Body of pancreas (tissue), 4 donors: ENCODE results near the gene CDH4. TPM values are rescaled to one million over a fixed set of nuclear protein-coding genes. Genes with fewer than 3 reads are reported as not detected.

Source experiments
- ATAC-seq: fragments of 150-250 bp; one replicate; pipeline ENCODE4 v1.9.1; 2016
- DNase-seq, 4 donors: peaks; one replicate each; pipeline ENCODE4 v3.0.0-alpha.2; 2019
- H3K27ac ChIP-seq, 4 donors: fragments of 200-600 bp; sonication (generic); 1 replicate in 3 of 4; 2 replicates in 1 of 4; pipeline versions ENCODE4 v1.5.1 to v1.6.1; 2016 to 2019; ENCODE audit warnings: mild to moderate bottlenecking in 1 of 4, mixed read lengths in 1 of 4, moderate library complexity in 1 of 4
- H3K27me3 ChIP-seq, 2 donors: fragments of 200-600 bp; sonication (generic); one replicate each; pipeline ENCODE4 v1.6.0; 2016; ENCODE audit warnings: mild to moderate bottlenecking in 1 of 2
- H3K36me3 ChIP-seq, 2 donors: fragments of 200-600 bp; sonication (generic); replicated peaks in 1 of 2; 2 replicates each; pipeline ENCODE4 v1.5.1; 2016; ENCODE audit warnings: low read depth in 2 of 2; ENCODE audit not compliant: insufficient read depth in 1 of 2
- H3K4me1 ChIP-seq: fragments of 200-600 bp; sonication (generic); one replicate; pipeline ENCODE4 v1.6.0; 2016
- H3K4me3 ChIP-seq, 2 donors: fragments of 200-600 bp; sonication (generic); 1 replicate in 1 of 2; 2 replicates in 1 of 2; pipeline ENCODE4 v1.5.1; 2016 to 2019
- H3K9me3 ChIP-seq, 3 donors: fragments of 200-600 bp; sonication (generic); 1 replicate in 2 of 3; 2 replicates in 1 of 3; pipeline ENCODE4 v1.5.1; 2016
- POLR2A ChIP-seq, 3 donors: fragments of 450-650 bp; IDR thresholded peaks; one replicate each; pipeline ENCODE4 v1.6.1; 2016; ENCODE audit warnings: antibody characterized with exemption in 3 of 3, mild to moderate bottlenecking in 2 of 3
- WGBS, 2 donors: methylation state at CpG; one replicate each; pipeline ENCODE4 v1.1.5; 2017; 5-methylcytosine and 5-hydroxymethylcytosine counted together
- intact Hi-C: fragments of 100-400 bp; cut with DNase I; formaldehyde crosslinking; loops from one replicate; pipeline ENCODE4 v1.15.1; 2023
- total RNA-seq, 2 donors: library from RNA; depleted of rRNA; stranded (reverse); fragments of >200 nt; gene quantifications; one replicate each; pipeline ENCODE4 v1.1.0, GENCODE V29; 2016
- TF ChIP-seq, protein P1 (sequence below), 7 experiments: fragments of 450-650 bp in 4 of 7; fragments of 200-600 bp in 3 of 7; sonication (generic) in 3 of 7; IDR thresholded peaks; one replicate each; pipeline ENCODE4 v1.5.1; 2016 to 2019; ENCODE audit warnings: antibody characterized with exemption in 7 of 7

Gene CDH4
- total RNA-seq, 2 donors from 2014 or later = 0.33 to 0.52 TPM

DNA sequence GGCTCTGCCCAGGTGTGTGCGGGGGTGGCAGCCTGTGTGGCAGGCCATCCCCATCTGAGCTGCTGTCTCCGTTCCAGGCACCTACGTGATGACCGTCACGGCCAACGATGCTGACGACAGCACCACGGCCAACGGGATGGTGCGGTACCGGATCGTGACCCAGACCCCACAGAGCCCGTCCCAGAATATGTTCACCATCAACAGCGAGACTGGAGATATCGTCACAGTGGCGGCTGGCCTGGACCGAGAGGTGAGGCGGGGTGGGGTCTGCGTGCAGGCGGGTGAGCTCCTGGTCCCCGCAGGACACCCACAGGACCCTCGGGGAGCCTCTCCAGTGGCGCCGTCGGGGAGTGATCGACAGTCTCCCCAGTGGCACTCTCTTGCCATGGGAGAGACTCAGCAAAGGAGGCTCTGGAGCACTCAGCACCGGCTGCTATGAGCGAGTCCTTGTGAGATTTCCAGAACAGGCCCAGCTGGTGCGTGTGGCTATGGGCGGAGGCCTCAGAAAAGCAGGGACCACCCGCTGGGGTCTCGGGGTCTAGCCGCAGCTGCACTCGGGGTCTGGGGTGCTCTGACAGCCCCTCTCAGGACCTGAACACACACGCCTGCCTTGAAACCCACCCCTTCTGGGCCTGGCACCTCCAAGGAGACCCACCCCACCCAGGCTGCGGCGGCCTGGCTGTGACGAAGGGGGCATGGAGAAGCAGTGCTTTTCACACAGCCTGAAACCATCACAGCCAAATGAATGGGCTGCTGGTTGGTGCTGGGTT lies 621.8 kb downstream of the CDH4 start:
- no peak overlapping the region for H3K27ac ChIP-seq
- no peaks in the 10 kb centered on the region for H3K36me3 ChIP-seq
- 86 to 90% methylated on average over 4 to 31 of the region's 38 CpGs for WGBS, 2 donors
- H3K9me3 ChIP-seq = no peaks in the 10 kb centered on the region
- H3K27me3 ChIP-seq = no peaks in the 10 kb centered on the region
- TF ChIP-seq POLR2A (IDR thresholded peaks at IDR 0.05) = no peak
- TF ChIP-seq, protein P1, sequence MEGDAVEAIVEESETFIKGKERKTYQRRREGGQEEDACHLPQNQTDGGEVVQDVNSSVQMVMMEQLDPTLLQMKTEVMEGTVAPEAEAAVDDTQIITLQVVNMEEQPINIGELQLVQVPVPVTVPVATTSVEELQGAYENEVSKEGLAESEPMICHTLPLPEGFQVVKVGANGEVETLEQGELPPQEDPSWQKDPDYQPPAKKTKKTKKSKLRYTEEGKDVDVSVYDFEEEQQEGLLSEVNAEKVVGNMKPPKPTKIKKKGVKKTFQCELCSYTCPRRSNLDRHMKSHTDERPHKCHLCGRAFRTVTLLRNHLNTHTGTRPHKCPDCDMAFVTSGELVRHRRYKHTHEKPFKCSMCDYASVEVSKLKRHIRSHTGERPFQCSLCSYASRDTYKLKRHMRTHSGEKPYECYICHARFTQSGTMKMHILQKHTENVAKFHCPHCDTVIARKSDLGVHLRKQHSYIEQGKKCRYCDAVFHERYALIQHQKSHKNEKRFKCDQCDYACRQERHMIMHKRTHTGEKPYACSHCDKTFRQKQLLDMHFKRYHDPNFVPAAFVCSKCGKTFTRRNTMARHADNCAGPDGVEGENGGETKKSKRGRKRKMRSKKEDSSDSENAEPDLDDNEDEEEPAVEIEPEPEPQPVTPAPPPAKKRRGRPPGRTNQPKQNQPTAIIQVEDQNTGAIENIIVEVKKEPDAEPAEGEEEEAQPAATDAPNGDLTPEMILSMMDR (IDR thresholded peaks at IDR 0.05) = no peak
- no peak for ATAC-seq
- no peaks in the 10 kb centered on the region for H3K4me1 ChIP-seq
- H3K4me3 ChIP-seq = no peak overlapping the region
- no peak for DNase-seq
- intact Hi-C loops = no loop called here

DNA sequence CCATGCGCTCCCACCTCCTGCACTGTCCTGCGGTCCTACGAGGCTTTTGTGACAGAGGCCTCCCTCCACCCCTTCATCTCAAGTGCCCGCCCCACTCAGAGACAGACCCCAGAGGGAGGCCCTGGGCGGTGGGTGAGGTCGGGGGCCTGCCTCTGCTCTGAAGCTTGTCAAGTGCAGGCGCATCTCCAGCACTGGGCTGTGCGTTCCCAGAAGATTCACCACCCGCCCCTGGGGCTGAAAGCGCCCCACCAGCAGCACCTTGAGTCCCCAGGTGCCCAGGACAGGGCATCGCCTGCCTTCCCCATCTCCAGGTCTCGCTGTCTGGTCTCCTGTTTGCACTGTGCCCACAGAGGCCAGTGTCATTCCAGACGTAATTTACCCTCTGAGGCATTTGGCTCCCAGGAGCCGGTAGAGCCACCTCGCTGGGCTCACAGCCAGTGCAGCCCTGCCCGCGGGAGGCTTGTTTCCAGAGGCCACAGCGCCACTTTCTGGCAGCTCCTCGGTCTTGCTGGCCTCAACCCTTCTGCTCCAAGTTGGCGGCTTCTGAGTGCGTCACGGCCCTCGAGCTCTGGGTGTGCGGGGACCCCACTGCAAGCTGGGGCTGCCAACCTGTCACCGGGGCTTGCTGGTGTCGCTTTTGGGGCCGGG lies 622.5 kb downstream of the CDH4 start:
- Histone ChIP-seq H3K36me3 (no peaks in the 10 kb centered on the region), H3K9me3 (no peaks in the 10 kb centered on the region), H3K27me3 (no peaks in the 10 kb centered on the region), H3K27ac (no peak overlapping the region), H3K4me1 (no peaks in the 10 kb centered on the region), H3K4me3 (no peak overlapping the region)
- 46 to 51% methylated on average over 15 to 27 of the region's 27 CpGs for WGBS, 2 donors
- intact Hi-C loops = no loop called here
- DNase-seq = peak in 2 of 4 donors; percentile 4 to 19
- no peak for ATAC-seq
- TF ChIP-seq, protein P1 (IDR thresholded peaks at IDR 0.05) = no peak
- no peak for TF ChIP-seq POLR2A (IDR thresholded peaks at IDR 0.05)

DNA sequence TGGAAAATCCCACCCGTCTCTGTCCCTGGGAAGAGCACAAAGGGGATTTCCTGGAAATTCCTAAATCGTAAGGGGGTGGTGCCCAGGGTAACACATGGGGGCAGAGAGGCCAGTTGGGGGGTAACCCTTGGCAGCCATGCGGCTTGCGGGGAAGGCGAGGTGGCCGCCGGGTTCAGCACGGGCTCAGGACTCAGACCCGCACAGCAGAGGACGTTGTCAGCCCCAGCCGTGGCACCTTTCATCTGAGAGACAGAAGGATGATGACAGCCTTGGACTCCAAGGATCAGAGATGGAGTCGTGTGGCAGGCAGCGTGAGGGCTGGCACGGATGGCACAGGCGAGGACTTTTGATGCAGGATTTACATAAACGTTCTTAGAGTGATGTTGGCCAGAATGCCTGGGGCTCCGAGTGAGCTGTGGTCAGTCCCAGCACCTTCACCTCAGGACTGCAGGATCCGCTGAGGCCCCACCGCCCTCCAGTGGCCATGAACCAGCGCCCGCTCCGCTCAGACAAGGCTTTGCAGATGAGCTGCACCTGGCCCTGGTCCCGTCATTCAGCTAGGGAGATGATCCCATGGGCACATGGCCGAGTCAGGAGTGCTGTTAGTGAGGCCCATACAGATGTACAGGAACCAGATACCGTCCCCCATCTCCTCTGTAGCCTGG lies 623.3 kb downstream of the CDH4 start:
- DNase-seq = no peak
- Histone ChIP-seq H3K27me3 (no peaks in the 10 kb centered on the region), H3K4me1 (no peaks in the 10 kb centered on the region), H3K36me3 (no peaks in the 10 kb centered on the region), H3K9me3 (no peaks in the 10 kb centered on the region), H3K27ac (no peak overlapping the region), H3K4me3 (no peak overlapping the region)
- ATAC-seq = no peak
- intact Hi-C loops = no loop called here
- TF ChIP-seq, protein P1 (IDR thresholded peaks at IDR 0.05) = no peak
- TF ChIP-seq POLR2A (IDR thresholded peaks at IDR 0.05) = no peak
- 54 to 71% methylated on average over 21 to 25 of the region's 25 CpGs for WGBS, 2 donors

DNA sequence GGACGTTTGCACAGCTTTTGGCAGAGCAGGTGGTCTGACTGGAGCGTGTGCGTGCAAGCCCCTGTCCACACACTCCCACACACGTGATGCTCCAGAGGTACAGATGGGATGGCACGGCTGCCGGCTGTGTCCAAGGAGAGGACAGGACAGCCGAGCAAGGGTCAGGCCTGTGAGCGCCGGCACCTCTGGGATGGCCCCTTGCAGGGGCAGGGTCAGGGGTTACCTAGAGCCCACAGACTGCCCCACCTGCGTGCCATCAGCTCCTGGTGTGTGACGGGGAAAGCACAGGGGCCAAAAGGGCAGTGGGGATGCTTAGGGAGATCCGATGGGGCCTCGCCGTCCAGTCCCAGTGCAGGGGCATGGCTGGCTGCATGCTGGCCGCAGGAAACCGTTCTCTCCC lies 623.9 kb downstream of the CDH4 start:
- Histone ChIP-seq H3K27me3 (no peaks in the 10 kb centered on the region), H3K4me1 (no peaks in the 10 kb centered on the region), H3K9me3 (no peaks in the 10 kb centered on the region), H3K4me3 (no peak overlapping the region), H3K27ac (no peak overlapping the region), H3K36me3 (no peaks in the 10 kb centered on the region)
- DNase-seq (no peak), ATAC-seq (no peak)
- 58 to 82% methylated on average over 2 to 16 of the region's 16 CpGs for WGBS, 2 donors
- TF ChIP-seq, protein P1 (IDR thresholded peaks at IDR 0.05) = no peak
- TF ChIP-seq POLR2A (IDR thresholded peaks at IDR 0.05) = no peak
- intact Hi-C loops = no loop called here
